Esophagus mucosa (tissue), 1 donor: Measurements from ENCODE around the gene RNF2. TPM values are rescaled to one million over a fixed set of nuclear protein-coding genes. Genes with fewer than 3 reads are reported as not detected.
"Not testable (repeated sequence)": the region's sequence is repeated elsewhere in the genome, so short reads cannot be mapped to it uniquely, and the experiment has no call there.

ENCODE experiments used
- ATAC-seq: fragments of 200-7000 bp; cut with Tn5 transposase; one replicate; pipeline ENCODE4 v1.9.1; 2020
- total RNA-seq: library from RNA; stranded (reverse); gene quantifications from one replicate; pipeline ENCODE4 v1.2.4, GENCODE V29; 2023
- donor health status: DM: yes; HTN: yes; CAD: no.

Gene RNF2
- total RNA-seq, 1 donor from 2014 or later: 12.6 TPM

GRCh38 chr1:185050823-185051451 is 5.6 kb downstream of the RNF2 start:
- ATAC-seq: no peak

- ATAC-seq: no peak
Observed at GRCh38 chr1:185053204-185053603, 7.8 kb downstream of the RNF2 start.

- no peak for ATAC-seq
Observed at GRCh38 chr1:185054365-185055060, 9.2 kb downstream of the RNF2 start.

- ATAC-seq: no peak
Observed at GRCh38 chr1:185058110-185058509, 12.8 kb downstream of the RNF2 start.

GRCh38 chr1:185058876-185059275 is 13.5 kb downstream of the RNF2 start:
- ATAC-seq: no peak

- no peak for ATAC-seq
Observed at GRCh38 chr1:185059950-185060571, 14.7 kb downstream of the RNF2 start.

GRCh38 chr1:185062710-185063370 is 17.5 kb downstream of the RNF2 start:
- ATAC-seq: no peak

GRCh38 chr1:185063719-185064118 is 18.4 kb downstream of the RNF2 start:
- no peak for ATAC-seq

- not testable (repeated sequence) for ATAC-seq
Observed at GRCh38 chr1:185065006-185065405, 19.6 kb downstream of the RNF2 start.

GRCh38 chr1:185066181-185066580 is 20.8 kb downstream of the RNF2 start:
- ATAC-seq: no peak

- ATAC-seq: no peak
Observed at GRCh38 chr1:185068341-185068740, 23.0 kb downstream of the RNF2 start.

- ATAC-seq: no peak
Observed at GRCh38 chr1:185069202-185069772, 23.9 kb downstream of the RNF2 start.

- ATAC-seq: no peak
Observed at GRCh38 chr1:185070051-185070450, 24.7 kb downstream of the RNF2 start.

GRCh38 chr1:185073725-185074124 is 28.4 kb downstream of the RNF2 start:
- ATAC-seq: no peak

GRCh38 chr1:185074307-185074706 is 28.9 kb downstream of the RNF2 start:
- ATAC-seq: no peak

GRCh38 chr1:185075476-185075875 is 30.1 kb downstream of the RNF2 start:
- ATAC-seq: no peak

- no peak for ATAC-seq
Observed at GRCh38 chr1:185077374-185077773, 32.0 kb downstream of the RNF2 start.

- no peak for ATAC-seq
Observed at GRCh38 chr1:185080422-185080821, 35.1 kb downstream of the RNF2 start.

GRCh38 chr1:185083818-185084217 is 38.5 kb downstream of the RNF2 start:
- no peak for ATAC-seq

GRCh38 chr1:185087101-185087500 is 41.7 kb downstream of the RNF2 start:
- ATAC-seq: no peak

GRCh38 chr1:185087746-185088145 is 42.4 kb downstream of the RNF2 start:
- ATAC-seq: no peak

GRCh38 chr1:185091480-185091879 is 46.1 kb downstream of the RNF2 start:
- no peak for ATAC-seq

GRCh38 chr1:185094761-185095160 is 49.4 kb downstream of the RNF2 start:
- no peak for ATAC-seq
